Heart left ventricle (tissue), 13 donors: Measurements from ENCODE around the gene LRRC1.

ENCODE experiments used
- CTCF ChIP-seq, 12 donors: fragments of 200-600 bp; sonication (generic) in 4 of 12; IDR thresholded peaks; one replicate each; pipeline versions ENCODE4 v1.5.0 to v1.8.0; 2018 to 2022; ENCODE audit warnings: antibody characterized with exemption in 12 of 12, mild to moderate bottlenecking in 5 of 12
- POLR2A ChIP-seq, 2 donors: fragments of 450-650 bp; IDR thresholded peaks; one replicate each; pipeline ENCODE4 v1.6.1; 2017; ENCODE audit warnings: antibody characterized with exemption in 2 of 2, mild to moderate bottlenecking in 2 of 2, moderate library complexity in 2 of 2
- donor health status: ischemic (EF 13 %, LVEDD 7.1; RV severe dilation, severe dysfunction).
- donor health status: DM: no; HTN: yes; CAD: no.
- donor health status: DM: no; HTN: no; CAD: no.
- donor health status: ischemic (EF 25% LVEDD 6.9; RV normal size, moderate dysfunction).
- donor health status: ischemic (EF 25% LVEDD 5.7; RV mildly dilated, moderate dysfunction).
- donor health status: ischemic (EF 35%, LVEDD 5.7; RV mildly dilated, moderate dysfunction).
- donor health status: nonischemic (EF 11% LVEDD 7.7; RV severe dilation, severe dysfunction).
- donor health status: DM: yes; HTN: yes; CAD: no.
- donor health status: PGD.
- donor health status: ischemic (EF 29% LVEDD 5.4; RV normal size, mild dysfunction).
- donor health status: nonischemic (EF 23%, LVEDD 6.1; RV moderate dilation, normal function).

DNA sequence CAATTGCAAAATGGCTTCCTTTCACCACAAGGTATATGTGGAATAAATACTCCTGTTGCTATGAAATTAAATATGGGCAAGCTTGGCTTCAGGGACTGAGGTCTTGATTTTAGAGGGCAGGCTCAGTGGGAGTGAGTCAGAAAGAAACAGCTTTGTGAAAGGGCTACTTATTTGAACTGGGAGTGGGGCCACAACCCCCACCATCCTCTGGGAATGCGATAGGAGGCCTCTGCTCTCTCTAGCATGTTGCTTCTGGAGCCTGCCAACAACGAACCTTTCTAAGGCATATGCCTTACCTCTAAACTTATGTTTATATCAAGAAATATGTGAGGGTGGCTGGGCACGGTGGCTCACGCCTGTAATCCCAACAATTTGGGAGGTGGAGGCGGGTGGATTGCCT lies 149.7 kb downstream of the LRRC1 start:
- TF ChIP-seq CTCF (IDR thresholded peaks at IDR 0.05): no peak
- no peak for TF ChIP-seq POLR2A (IDR thresholded peaks at IDR 0.05)
